Upper lobe of right lung (tissue), 1 donor: ENCODE results near the gene CDC5L. TPM values are rescaled to one million over a fixed set of nuclear protein-coding genes. Genes with fewer than 3 reads are reported as not detected.

Experiments used
- ATAC-seq: fragments of 200-7000 bp; cut with Tn5 transposase; one replicate; pipeline ENCODE4 v1.9.1; 2020; ENCODE audit warnings: mild to moderate bottlenecking, moderate library complexity
- DNase-seq: peaks from one replicate; pipeline ENCODE4 v3.0.0-alpha.2; 2020
- H3K27ac ChIP-seq: fragments of 200-600 bp; one replicate; pipeline ENCODE4 v1.8.0; 2022
- H3K27me3 ChIP-seq: fragments of 200-600 bp; one replicate; pipeline ENCODE4 v1.8.0; 2022; ENCODE audit warnings: mild to moderate bottlenecking
- H3K36me3 ChIP-seq: fragments of 200-600 bp; one replicate; pipeline ENCODE4 v1.8.0; 2022
- H3K4me1 ChIP-seq: fragments of 200-600 bp; one replicate; pipeline ENCODE4 v1.8.0; 2022
- H3K4me3 ChIP-seq: fragments of 200-600 bp; one replicate; pipeline ENCODE4 v1.8.0; 2022; ENCODE audit warnings: mild to moderate bottlenecking
- H3K9me3 ChIP-seq: fragments of 200-600 bp; one replicate; pipeline ENCODE4 v1.8.0; 2022
- CTCF ChIP-seq: fragments of 200-600 bp; IDR thresholded peaks from one replicate; pipeline ENCODE4 v1.8.0; 2022; ENCODE audit warnings: antibody characterized with exemption
- intact Hi-C: fragments of 100-400 bp; cut with DNase I; formaldehyde crosslinking; loops from one replicate; pipeline ENCODE4 v1.11.0; 2022
- total RNA-seq: library from RNA; stranded (reverse); fragmentation: NEBNext Ultra II Directional; extraction: Animal tissue kit (Norgen Biotek cat#: 25700); gene quantifications from one replicate; pipeline ENCODE4 v1.2.1, GENCODE V29; 2021
- donor health status: DM: no; HTN: yes; CAD: no; lungs with severe emphysema.

CDC5L gene
- total RNA-seq, 1 donor from 2014 or later, result 17.8 TPM

- no peaks in the 10 kb centered on the region for H3K4me1 ChIP-seq
- H3K4me3 ChIP-seq, result no peak overlapping the region
- ATAC-seq (no peak), DNase-seq (no peak)
- H3K27ac ChIP-seq, result no peak overlapping the region
- intact Hi-C loops, result no loop called here
- H3K27me3 ChIP-seq, result no peaks in the 10 kb centered on the region
- TF ChIP-seq CTCF, result no peak
- no peaks in the 10 kb centered on the region for H3K9me3 ChIP-seq
- H3K36me3 ChIP-seq, result no peaks in the 10 kb centered on the region
Observed at GRCh38 chr6:44493132-44493531, 105.6 kb downstream of the CDC5L start.

GRCh38 chr6:44493593-44493992 lies 106.1 kb downstream of the CDC5L start:
- DNase-seq (no peak), ATAC-seq (no peak)
- no peak for TF ChIP-seq CTCF
- Histone ChIP-seq H3K4me3 (no peak overlapping the region), H3K27me3 (no peaks in the 10 kb centered on the region), H3K36me3 (no peaks in the 10 kb centered on the region), H3K4me1 (no peaks in the 10 kb centered on the region), H3K27ac (no peak overlapping the region), H3K9me3 (no peaks in the 10 kb centered on the region)
- intact Hi-C loops, result no loop called here

GRCh38 chr6:44494011-44494501 lies 106.5 kb downstream of the CDC5L start:
- DNase-seq, result no peak
- Histone ChIP-seq H3K9me3 (no peaks in the 10 kb centered on the region), H3K36me3 (no peaks in the 10 kb centered on the region), H3K27ac (no peak overlapping the region), H3K4me3 (no peak overlapping the region), H3K27me3 (no peaks in the 10 kb centered on the region), H3K4me1 (no peaks in the 10 kb centered on the region)
- intact Hi-C loops, result no loop called here
- no peak for ATAC-seq
- no peak for TF ChIP-seq CTCF

GRCh38 chr6:44495036-44495901 lies 107.8 kb downstream of the CDC5L start:
- Histone ChIP-seq H3K27me3 (no peaks in the 10 kb centered on the region), H3K9me3 (no peaks in the 10 kb centered on the region), H3K27ac (no peak overlapping the region), H3K36me3 (no peaks in the 10 kb centered on the region), H3K4me3 (no peak overlapping the region), H3K4me1 (no peaks in the 10 kb centered on the region)
- intact Hi-C loops, result no loop called here
- TF ChIP-seq CTCF, result no peak
- ATAC-seq, result no peak
- DNase-seq, result no peak

GRCh38 chr6:44496665-44497369 lies 109.3 kb downstream of the CDC5L start:
- TF ChIP-seq CTCF, result no peak
- no peak overlapping the region for H3K4me3 ChIP-seq
- DNase-seq, result no peak
- intact Hi-C loops, result no loop called here
- no peak overlapping the region for H3K27ac ChIP-seq
- H3K36me3 ChIP-seq, result no peaks in the 10 kb centered on the region
- H3K9me3 ChIP-seq, result no peaks in the 10 kb centered on the region
- no peaks in the 10 kb centered on the region for H3K27me3 ChIP-seq
- H3K4me1 ChIP-seq, result no peaks in the 10 kb centered on the region
- no peak for ATAC-seq
